Duodenal mucosa (tissue), 2 donors: ENCODE results near the gene PARD3B.

Source experiments
- H3K27ac ChIP-seq: one replicate; pipeline ENCODE4 v1.7.0; 2013; ENCODE audit warnings: low read depth, low read length
- H3K27me3 ChIP-seq, 2 donors: one replicate each; pipeline ENCODE4 v1.7.0; 2013; ENCODE audit warnings: low read length in 2 of 2, control low read depth in 1 of 2; ENCODE audit not compliant: insufficient read depth in 2 of 2, control insufficient read depth in 1 of 2
- H3K36me3 ChIP-seq, 2 donors: one replicate each; pipeline ENCODE4 v1.7.0; 2013; ENCODE audit warnings: low read length in 2 of 2, control low read depth in 1 of 2; ENCODE audit not compliant: insufficient read depth in 2 of 2, control insufficient read depth in 1 of 2
- H3K4me1 ChIP-seq, 2 donors: one replicate each; pipeline ENCODE4 v1.7.0; 2013; ENCODE audit warnings: low read length in 2 of 2, control low read depth in 1 of 2; ENCODE audit not compliant: insufficient read depth in 2 of 2, control insufficient read depth in 1 of 2
- H3K4me3 ChIP-seq, 2 donors: one replicate each; pipeline ENCODE4 v1.7.0; 2013; ENCODE audit warnings: low read length in 2 of 2, low read depth in 1 of 2
- H3K9ac ChIP-seq, 2 donors: one replicate each; pipeline ENCODE4 v1.7.0; 2013; ENCODE audit warnings: low read length in 2 of 2, low read depth in 1 of 2
- H3K9me3 ChIP-seq, 2 donors: one replicate each; pipeline ENCODE4 v1.7.0; 2013; ENCODE audit warnings: low read length in 2 of 2, control low read depth in 1 of 2; ENCODE audit not compliant: control insufficient read depth in 1 of 2

Gene PARD3B

DNA sequence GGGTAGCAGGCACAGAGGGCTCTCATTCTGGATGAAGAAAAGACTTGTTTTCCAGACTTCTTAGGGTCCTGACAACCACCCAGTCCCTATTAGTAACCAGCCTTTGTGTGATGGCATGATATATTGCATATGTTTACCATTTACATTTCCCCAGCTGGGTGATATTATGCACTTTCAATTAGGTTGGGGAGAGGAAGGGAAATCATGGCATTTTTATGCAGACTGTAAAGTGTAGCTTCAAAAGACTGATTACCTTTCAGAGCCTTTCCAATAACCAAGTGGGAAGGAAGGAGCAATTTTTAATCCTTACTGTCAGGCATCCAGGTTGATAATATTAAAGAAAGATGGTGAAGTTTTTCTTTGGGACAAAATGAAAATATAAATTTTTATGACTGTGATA, 896.2 kb downstream of the PARD3B start:
- no peaks in the 10 kb centered on the region for H3K27me3 ChIP-seq
- H3K4me3 ChIP-seq = no peak overlapping the region
- no peak overlapping the region for H3K9ac ChIP-seq
- H3K36me3 ChIP-seq = no peaks in the 10 kb centered on the region
- peaks cover 0 to 8% of the 10 kb centered on the region in 2 donors for H3K9me3 ChIP-seq
- H3K27ac ChIP-seq = no peak overlapping the region
- H3K4me1 ChIP-seq = no peaks in the 10 kb centered on the region

DNA sequence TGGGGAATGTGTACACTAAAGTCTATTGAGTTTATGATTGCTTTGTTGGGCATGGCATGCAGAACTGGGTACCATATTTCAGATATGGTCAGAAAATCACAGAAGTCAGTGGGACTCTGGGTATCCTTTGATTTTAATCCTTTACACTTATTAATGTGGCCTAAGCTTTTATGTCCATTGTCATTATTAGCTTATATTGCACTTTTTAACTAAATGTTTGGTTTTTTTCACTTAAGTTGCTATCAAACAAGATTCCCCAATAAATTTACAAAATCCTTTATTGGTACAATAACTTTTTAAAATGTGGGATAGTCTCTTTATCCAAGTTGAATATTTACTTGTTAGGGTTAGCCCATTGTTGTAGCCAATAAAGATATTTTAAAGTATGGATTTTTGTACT, 902.9 kb downstream of the PARD3B start:
- no peak overlapping the region for H3K4me3 ChIP-seq
- H3K4me1 ChIP-seq = no peaks in the 10 kb centered on the region
- no peaks in the 10 kb centered on the region for H3K27me3 ChIP-seq
- H3K36me3 ChIP-seq = no peaks in the 10 kb centered on the region
- peaks cover 0 to 4% of the 10 kb centered on the region in 2 donors for H3K9me3 ChIP-seq
- H3K27ac ChIP-seq = no peak overlapping the region
- no peak overlapping the region for H3K9ac ChIP-seq

- H3K4me1 ChIP-seq = no peaks in the 10 kb centered on the region
Measured at GRCh38 chr2:205451901-205452512, 906.7 kb downstream of the PARD3B start.

GRCh38 chr2:205453202-205453601, 907.9 kb downstream of the PARD3B start:
- no peaks in the 10 kb centered on the region for H3K36me3 ChIP-seq
- H3K27me3 ChIP-seq = no peaks in the 10 kb centered on the region
- H3K9me3 ChIP-seq = no peaks in the 10 kb centered on the region
- no peak overlapping the region for H3K27ac ChIP-seq
- H3K4me3 ChIP-seq = no peak overlapping the region
- H3K9ac ChIP-seq = no peak overlapping the region
- no peaks in the 10 kb centered on the region for H3K4me1 ChIP-seq

More at GRCh38 chr2:205451901-205452512, 906.7 kb downstream of the PARD3B start:
- no peak overlapping the region for H3K27ac ChIP-seq
- H3K4me3 ChIP-seq = no peak overlapping the region
- no peak overlapping the region for H3K9ac ChIP-seq
- H3K36me3 ChIP-seq = no peaks in the 10 kb centered on the region
- H3K27me3 ChIP-seq = no peaks in the 10 kb centered on the region
- H3K9me3 ChIP-seq = no peaks in the 10 kb centered on the region

GRCh38 chr2:205456682-205457081, 911.4 kb downstream of the PARD3B start:
- Histone ChIP-seq H3K9ac (no peak overlapping the region), H3K27me3 (no peaks in the 10 kb centered on the region), H3K4me1 (no peaks in the 10 kb centered on the region), H3K27ac (no peak overlapping the region), H3K9me3 (no peaks in the 10 kb centered on the region), H3K4me3 (no peak overlapping the region), H3K36me3 (no peaks in the 10 kb centered on the region)

GRCh38 chr2:205460217-205460616, 914.9 kb downstream of the PARD3B start:
- no peak overlapping the region for H3K9ac ChIP-seq
- H3K27me3 ChIP-seq = no peaks in the 10 kb centered on the region
- H3K4me3 ChIP-seq = no peak overlapping the region
- H3K36me3 ChIP-seq = no peaks in the 10 kb centered on the region
- no peaks in the 10 kb centered on the region for H3K9me3 ChIP-seq
- H3K4me1 ChIP-seq = no peaks in the 10 kb centered on the region
- H3K27ac ChIP-seq = no peak overlapping the region

DNA sequence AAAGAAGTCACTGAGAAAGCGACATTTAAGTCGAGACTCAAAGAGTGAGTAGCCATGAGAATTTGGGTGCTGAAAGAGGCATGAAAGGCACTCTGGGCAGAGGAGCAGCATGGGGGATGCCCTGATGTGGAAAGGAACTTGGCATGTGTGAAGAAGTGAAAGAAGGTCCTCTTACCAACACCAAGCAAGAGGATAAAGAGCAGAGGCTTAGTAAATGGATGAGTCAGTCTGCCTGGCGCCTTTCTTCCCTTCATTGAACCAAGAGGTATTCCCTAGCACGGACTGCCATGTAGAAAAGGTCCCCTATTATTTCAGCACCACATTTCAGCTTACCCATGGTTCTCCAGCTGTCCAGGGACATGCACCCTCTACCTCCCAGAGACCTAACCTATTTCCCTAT, 915.9 kb downstream of the PARD3B start:
- no peak overlapping the region for H3K4me3 ChIP-seq
- H3K4me1 ChIP-seq = no peaks in the 10 kb centered on the region

DNA sequence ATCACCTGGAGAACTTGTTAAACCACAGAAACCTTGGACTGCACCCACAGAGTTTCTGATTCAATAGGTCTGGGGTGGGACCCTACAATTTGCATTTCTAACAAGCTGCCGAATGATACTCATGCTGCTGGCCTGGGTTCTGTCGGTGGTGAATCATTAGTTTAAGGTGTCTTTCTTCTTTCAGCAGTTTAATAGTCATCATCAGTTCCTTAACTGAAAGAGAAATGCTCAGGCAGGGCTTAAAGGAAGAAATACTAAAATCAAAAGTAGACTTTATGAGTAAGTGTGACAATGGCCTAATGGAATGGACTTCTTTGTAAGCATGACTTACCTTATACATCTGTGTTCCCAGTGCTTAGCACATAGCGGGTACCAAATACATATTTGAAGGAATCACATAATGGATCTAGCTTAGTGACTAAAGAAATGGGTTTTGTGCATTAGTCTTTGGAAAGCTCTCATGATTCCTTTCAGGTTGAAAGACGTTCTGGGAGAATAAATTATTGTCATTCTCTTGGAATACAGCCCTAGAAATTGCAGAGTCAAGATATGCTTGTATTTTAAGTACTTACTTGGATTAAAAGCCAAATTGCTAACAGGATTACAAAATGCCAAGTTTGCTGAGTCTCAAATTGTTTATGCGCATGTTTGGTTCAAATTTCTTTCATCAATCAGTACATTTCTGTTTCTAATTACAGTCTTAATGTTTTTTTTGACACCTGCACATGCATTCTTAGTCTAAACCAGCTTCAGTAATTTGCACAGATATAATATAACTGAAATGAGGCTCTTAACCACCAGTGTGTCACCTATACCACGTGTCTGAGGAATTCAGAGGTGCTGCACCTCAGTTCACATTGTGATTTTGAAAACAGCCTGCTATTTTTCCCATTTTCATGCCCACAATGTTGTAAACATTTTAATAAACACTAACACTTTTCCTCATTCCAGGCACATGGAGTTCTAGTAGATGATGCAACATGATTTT, 916.7 kb downstream of the PARD3B start:
- Histone ChIP-seq H3K4me3 (no peak overlapping the region), H3K9me3 (no peaks in the 10 kb centered on the region), H3K27me3 (no peaks in the 10 kb centered on the region), H3K4me1 (no peaks in the 10 kb centered on the region), H3K27ac (no peak overlapping the region), H3K36me3 (no peaks in the 10 kb centered on the region), H3K9ac (no peak overlapping the region)

More for the DNA sequence above, 915.9 kb downstream of the PARD3B start:
- Histone ChIP-seq H3K9me3 (no peaks in the 10 kb centered on the region), H3K27me3 (no peaks in the 10 kb centered on the region), H3K36me3 (no peaks in the 10 kb centered on the region), H3K27ac (no peak overlapping the region), H3K9ac (no peak overlapping the region)

GRCh38 chr2:205462681-205463345, 917.5 kb downstream of the PARD3B start:
- Histone ChIP-seq H3K36me3 (no peaks in the 10 kb centered on the region), H3K4me1 (no peaks in the 10 kb centered on the region), H3K27ac (no peak overlapping the region), H3K4me3 (no peak overlapping the region), H3K9me3 (no peaks in the 10 kb centered on the region), H3K9ac (no peak overlapping the region), H3K27me3 (no peaks in the 10 kb centered on the region)

- no peaks in the 10 kb centered on the region for H3K36me3 ChIP-seq
- H3K27ac ChIP-seq = no peak overlapping the region
- no peaks in the 10 kb centered on the region for H3K4me1 ChIP-seq
- H3K4me3 ChIP-seq = no peak overlapping the region
- H3K9ac ChIP-seq = no peak overlapping the region
- H3K9me3 ChIP-seq = no peaks in the 10 kb centered on the region
- H3K27me3 ChIP-seq = no peaks in the 10 kb centered on the region
Measured at GRCh38 chr2:205463466-205464025, 918.3 kb downstream of the PARD3B start.
